Suprapubic skin (tissue), 4 donors: ENCODE data around the gene COL25A1. TPM values are rescaled to one million over a fixed set of nuclear protein-coding genes. Genes with fewer than 3 reads are reported as not detected.
"Not testable (repeated sequence)": the region's sequence is repeated elsewhere in the genome, so short reads cannot be mapped to it uniquely, and the experiment has no call there.

Source experiments
- DNase-seq, 2 donors: peaks; one replicate each; pipeline ENCODE4 v3.0.0-alpha.2; 2019; ENCODE audit warnings: low spot score in 2 of 2
- H3K27ac ChIP-seq: fragments of 200-600 bp; sonication (generic); one replicate; pipeline ENCODE4 v1.5.1; 2019
- H3K27me3 ChIP-seq: fragments of 200-600 bp; sonication (generic); one replicate; pipeline ENCODE4 v1.5.1; 2019
- H3K36me3 ChIP-seq: fragments of 200-600 bp; sonication (generic); one replicate; pipeline ENCODE4 v1.5.1; 2019
- H3K4me1 ChIP-seq: fragments of 200-600 bp; sonication (generic); one replicate; pipeline ENCODE4 v1.5.1; 2019
- H3K4me3 ChIP-seq: fragments of 200-600 bp; sonication (generic); one replicate; pipeline ENCODE4 v1.5.1; 2019; ENCODE audit warnings: mild to moderate bottlenecking
- H3K9me3 ChIP-seq: fragments of 200-600 bp; sonication (generic); one replicate; pipeline ENCODE4 v1.5.1; 2019
- CTCF ChIP-seq, 2 donors: fragments of 200-600 bp in 1 of 2; fragments of 450-650 bp in 1 of 2; sonication (generic) in 1 of 2; IDR thresholded peaks; one replicate each; pipeline ENCODE4 v1.5.1; 2016 to 2019; ENCODE audit warnings: antibody characterized with exemption in 2 of 2, mild to moderate bottlenecking in 1 of 2, moderate library complexity in 1 of 2
- EP300 ChIP-seq: sonication (generic); formaldehyde crosslinking; IDR thresholded peaks from one replicate; pipeline ENCODE4 v1.6.1; 2017; ENCODE audit warnings: antibody characterized with exemption
- POLR2A ChIP-seq, 2 donors: fragments of 450-650 bp; IDR thresholded peaks; one replicate each; pipeline ENCODE4 v1.6.1; 2017; ENCODE audit warnings: antibody characterized with exemption in 2 of 2, mild to moderate bottlenecking in 2 of 2, moderate library complexity in 2 of 2
- POLR2AphosphoS5 ChIP-seq, 3 donors: sonication (generic); formaldehyde crosslinking; IDR thresholded peaks; one replicate each; pipeline ENCODE4 v1.6.1; 2017; ENCODE audit warnings: antibody characterized with exemption in 3 of 3
- WGBS: methylation state at CpG from one replicate; pipeline ENCODE4 v1.1.5; 2018; 5-methylcytosine and 5-hydroxymethylcytosine counted together
- total RNA-seq, 4 donors: library from RNA; depleted of rRNA; stranded (reverse); fragments of >200 nt; gene quantifications; one replicate each; pipeline ENCODE4 v1.1.0, GENCODE V29; 2016

The COL25A1 gene
- total RNA-seq, 4 donors from 2014 or later = 0.30 to 1.4 (median 1.0) TPM

GRCh38 chr4:109114501-109114900 is 188.0 kb downstream of the COL25A1 start:
- no peak overlapping the region for H3K27ac ChIP-seq
- no peak for DNase-seq
- H3K4me3 ChIP-seq = no peak overlapping the region
- no peaks in the 10 kb centered on the region for H3K4me1 ChIP-seq
- no peaks in the 10 kb centered on the region for H3K9me3 ChIP-seq
- TF ChIP-seq CTCF (IDR thresholded peaks at IDR 0.05) (no peak), POLR2AphosphoS5 (IDR thresholded peaks at IDR 0.05) (no peak), EP300 (no peak), POLR2A (IDR thresholded peaks at IDR 0.05) (no peak)
- H3K36me3 ChIP-seq = no peaks in the 10 kb centered on the region
- no peaks in the 10 kb centered on the region for H3K27me3 ChIP-seq
- WGBS = 76% methylated on average over 3 of the region's 3 CpGs

- Histone ChIP-seq H3K27me3 (no peaks in the 10 kb centered on the region), H3K36me3 (no peaks in the 10 kb centered on the region), H3K4me3 (no peak overlapping the region), H3K9me3 (no peaks in the 10 kb centered on the region), H3K4me1 (no peaks in the 10 kb centered on the region), H3K27ac (no peak overlapping the region)
- 89% methylated on average over 2 of the region's 2 CpGs for WGBS
- no peak for TF ChIP-seq EP300
- TF ChIP-seq CTCF (IDR thresholded peaks at IDR 0.05) = no peak
- TF ChIP-seq POLR2A (IDR thresholded peaks at IDR 0.05) = no peak
- no peak for TF ChIP-seq POLR2AphosphoS5 (IDR thresholded peaks at IDR 0.05)
- DNase-seq = no peak
Observed at GRCh38 chr4:109113521-109113920, 188.9 kb downstream of the COL25A1 start.

- TF ChIP-seq POLR2A (IDR thresholded peaks at IDR 0.05) (no peak), POLR2AphosphoS5 (IDR thresholded peaks at IDR 0.05) (no peak), EP300 (no peak)
- no peaks in the 10 kb centered on the region for H3K9me3 ChIP-seq
- no peaks in the 10 kb centered on the region for H3K4me1 ChIP-seq
- WGBS = 78% methylated on average over 3 of the region's 3 CpGs
- DNase-seq = no peak
- H3K36me3 ChIP-seq = no peaks in the 10 kb centered on the region
- no peak overlapping the region for H3K4me3 ChIP-seq
- no peaks in the 10 kb centered on the region for H3K27me3 ChIP-seq
- no peak overlapping the region for H3K27ac ChIP-seq
Observed at GRCh38 chr4:109111031-109111430, 191.4 kb downstream of the COL25A1 start.

- not testable (repeated sequence) for H3K4me3 ChIP-seq, H3K4me1 ChIP-seq, DNase-seq, H3K27me3 ChIP-seq, H3K27ac ChIP-seq, H3K36me3 ChIP-seq, H3K9me3 ChIP-seq
- 95% methylated on average over 2 of the region's 2 CpGs for WGBS
Observed at GRCh38 chr4:109108215-109108614, 194.2 kb downstream of the COL25A1 start.

- no peaks in the 10 kb centered on the region for H3K9me3 ChIP-seq
- TF ChIP-seq POLR2AphosphoS5 (IDR thresholded peaks at IDR 0.05) (no peak), EP300 (no peak), CTCF (IDR thresholded peaks at IDR 0.05) (no peak), POLR2A (IDR thresholded peaks at IDR 0.05) (no peak)
- no peak for DNase-seq
- no peak overlapping the region for H3K27ac ChIP-seq
- H3K27me3 ChIP-seq = no peaks in the 10 kb centered on the region
- no peaks in the 10 kb centered on the region for H3K4me1 ChIP-seq
- no peaks in the 10 kb centered on the region for H3K36me3 ChIP-seq
- 50% methylated on average over 1 of the region's 1 CpG for WGBS
- H3K4me3 ChIP-seq = no peak overlapping the region
Observed at GRCh38 chr4:109094056-109094455, 208.4 kb downstream of the COL25A1 start.

GRCh38 chr4:109091727-109092409 is 210.6 kb downstream of the COL25A1 start:
- H3K9me3 ChIP-seq = no peaks in the 10 kb centered on the region
- no peak for DNase-seq
- no peak overlapping the region for H3K4me3 ChIP-seq
- no peak for TF ChIP-seq EP300
- TF ChIP-seq CTCF (IDR thresholded peaks at IDR 0.05) = no peak
- TF ChIP-seq POLR2AphosphoS5 (IDR thresholded peaks at IDR 0.05) = no peak
- TF ChIP-seq POLR2A (IDR thresholded peaks at IDR 0.05) = no peak
- no peaks in the 10 kb centered on the region for H3K4me1 ChIP-seq
- WGBS = 90% methylated on average over 9 of the region's 9 CpGs
- H3K27me3 ChIP-seq = no peaks in the 10 kb centered on the region
- H3K36me3 ChIP-seq = no peaks in the 10 kb centered on the region
- no peak overlapping the region for H3K27ac ChIP-seq
